ENCODE measurements around the gene FBXL5. TPM values are rescaled to one million over a fixed set of nuclear protein-coding genes. Genes with fewer than 3 reads are reported as not detected.

FBXL5 gene
- polyA plus RNA-seq: 53.0 TPM

- Mint-ChIP-seq H3K27ac (peak within 1 kb of the TSS; percentile 88 to 99 (median 98)), H3K9me3 (no peaks in the 10 kb centered on the region), H3K36me3 (peaks cover 1% of the 10 kb centered on the region), H3K27me3 (no peaks in the 10 kb centered on the region), H3K4me3 (peak within 1 kb of the TSS; percentile 95 to 98 (median 97)), H3K4me1 (peaks cover 21 to 28% (median 23%) of the 10 kb centered on the region in 3 donors)
Observed at GRCh38 chr4:15655223-15656037, at the start of gene FBXL5. Gene FBXL5, minus strand, starts transcription at chr4:15655357. Its CDS starts 70 bp downstream, at chr4:15655287.

GRCh38 chr4:15704129-15704528, 49.0 kb upstream of the FBXL5 start:
- H3K4me1 Mint-ChIP-seq: peaks cover 3 to 7% (median 7%) of the 10 kb centered on the region in 3 donors
- H3K4me3 Mint-ChIP-seq: peak overlapping the region in 1 of 4 donors; percentile 11
- H3K27ac Mint-ChIP-seq: no peak overlapping the region

GRCh38 chr4:15703439-15703838, 48.3 kb upstream of the FBXL5 start:
- Mint-ChIP-seq H3K4me3 (peak overlapping the region; percentile 67 to 89 (median 82)), H3K27me3 (peaks cover 22% of the 10 kb centered on the region), H3K4me1 (peaks cover 3 to 7% (median 7%) of the 10 kb centered on the region in 3 donors), H3K9me3 (peaks cover 0 to 7% (median 0%) of the 10 kb centered on the region in 3 donors), H3K27ac (no peak overlapping the region), H3K36me3 (peaks cover 1% of the 10 kb centered on the region)

More at GRCh38 chr4:15704129-15704528, 49.0 kb upstream of the FBXL5 start:
- H3K27me3 Mint-ChIP-seq: peaks cover 19% of the 10 kb centered on the region
- H3K36me3 Mint-ChIP-seq: peaks cover 1% of the 10 kb centered on the region
- peaks cover 0 to 7% (median 0%) of the 10 kb centered on the region in 3 donors for H3K9me3 Mint-ChIP-seq

- H3K9me3 Mint-ChIP-seq: peaks cover 0 to 7% (median 0%) of the 10 kb centered on the region in 3 donors
- peaks cover 1% of the 10 kb centered on the region for H3K36me3 Mint-ChIP-seq
- peaks cover 3 to 7% (median 7%) of the 10 kb centered on the region in 3 donors for H3K4me1 Mint-ChIP-seq
- peaks cover 20% of the 10 kb centered on the region for H3K27me3 Mint-ChIP-seq
- H3K27ac Mint-ChIP-seq: peak within 1 kb of the TSS in 1 of 3 donors; percentile 16
- H3K4me3 Mint-ChIP-seq: peak within 1 kb of the TSS; percentile 67 to 94 (median 88)
Observed at GRCh38 chr4:15702941-15703403, 47.8 kb upstream of the FBXL5 start, which contains the start of gene BST1. Gene BST1, plus strand, starts transcription at chr4:15703065. Its CDS starts 80 bp downstream, at chr4:15703145.

GRCh38 chr4:15696866-15697265, 41.7 kb upstream of the FBXL5 start:
- no peak overlapping the region for H3K27ac Mint-ChIP-seq
- peaks cover 0 to 7% (median 0%) of the 10 kb centered on the region in 3 donors for H3K9me3 Mint-ChIP-seq
- H3K36me3 Mint-ChIP-seq: peaks cover 4% of the 10 kb centered on the region
- no peak overlapping the region for H3K4me3 Mint-ChIP-seq
- H3K27me3 Mint-ChIP-seq: peaks cover 22% of the 10 kb centered on the region
- peaks cover 0 to 3% (median 0%) of the 10 kb centered on the region in 3 donors for H3K4me1 Mint-ChIP-seq

- peaks cover 0 to 7% (median 0%) of the 10 kb centered on the region in 3 donors for H3K9me3 Mint-ChIP-seq
- H3K27me3 Mint-ChIP-seq: peaks cover 18% of the 10 kb centered on the region
- H3K4me1 Mint-ChIP-seq: peaks cover 0 to 3% (median 0%) of the 10 kb centered on the region in 3 donors
- peak overlapping the region in 1 of 3 donors; percentile 83 for H3K27ac Mint-ChIP-seq
- no peak overlapping the region for H3K4me3 Mint-ChIP-seq
- H3K36me3 Mint-ChIP-seq: peaks cover 4% of the 10 kb centered on the region
Observed at GRCh38 chr4:15695729-15696128, 40.6 kb upstream of the FBXL5 start.

- peaks cover 4% of the 10 kb centered on the region for H3K36me3 Mint-ChIP-seq
- peaks cover 0 to 3% (median 0%) of the 10 kb centered on the region in 3 donors for H3K4me1 Mint-ChIP-seq
- peaks cover 0 to 7% (median 0%) of the 10 kb centered on the region in 3 donors for H3K9me3 Mint-ChIP-seq
- H3K27ac Mint-ChIP-seq: no peak overlapping the region
- no peak overlapping the region for H3K4me3 Mint-ChIP-seq
- peaks cover 18% of the 10 kb centered on the region for H3K27me3 Mint-ChIP-seq
Observed at GRCh38 chr4:15695240-15695699, 40.1 kb upstream of the FBXL5 start.

- H3K4me1 Mint-ChIP-seq: no peaks in the 10 kb centered on the region
- H3K4me3 Mint-ChIP-seq: no peak overlapping the region
- peaks cover 2% of the 10 kb centered on the region for H3K36me3 Mint-ChIP-seq
- peaks cover 0 to 3% (median 0%) of the 10 kb centered on the region in 3 donors for H3K9me3 Mint-ChIP-seq
- peaks cover 12% of the 10 kb centered on the region for H3K27me3 Mint-ChIP-seq
- peak overlapping the region in 1 of 3 donors; percentile 2 for H3K27ac Mint-ChIP-seq
Observed at GRCh38 chr4:15694431-15694830, 39.3 kb upstream of the FBXL5 start.

GRCh38 chr4:15692602-15693001, 37.4 kb upstream of the FBXL5 start:
- Mint-ChIP-seq H3K4me1 (no peaks in the 10 kb centered on the region), H3K4me3 (no peak overlapping the region), H3K27me3 (peaks cover 7% of the 10 kb centered on the region), H3K36me3 (peaks cover 2% of the 10 kb centered on the region), H3K9me3 (no peaks in the 10 kb centered on the region), H3K27ac (peak overlapping the region in 1 of 3 donors; percentile 84)

- Mint-ChIP-seq H3K36me3 (peaks cover under 1% of the 10 kb centered on the region), H3K4me3 (no peak overlapping the region), H3K27ac (no peak overlapping the region), H3K4me1 (no peaks in the 10 kb centered on the region), H3K9me3 (no peaks in the 10 kb centered on the region), H3K27me3 (no peaks in the 10 kb centered on the region)
Observed at GRCh38 chr4:15691346-15692135, 36.4 kb upstream of the FBXL5 start.

GRCh38 chr4:15690020-15690809, 35.1 kb upstream of the FBXL5 start:
- H3K36me3 Mint-ChIP-seq: peaks cover 5% of the 10 kb centered on the region

GRCh38 chr4:15689540-15689939, 34.4 kb upstream of the FBXL5 start:
- no peaks in the 10 kb centered on the region for H3K27me3 Mint-ChIP-seq

More at GRCh38 chr4:15690020-15690809, 35.1 kb upstream of the FBXL5 start:
- no peaks in the 10 kb centered on the region for H3K9me3 Mint-ChIP-seq
- H3K4me1 Mint-ChIP-seq: peaks cover 0 to 2% (median 0%) of the 10 kb centered on the region in 3 donors
- H3K4me3 Mint-ChIP-seq: no peak overlapping the region
- no peaks in the 10 kb centered on the region for H3K27me3 Mint-ChIP-seq
- H3K27ac Mint-ChIP-seq: no peak overlapping the region

GRCh38 chr4:15688051-15688450, 32.9 kb upstream of the FBXL5 start:
- no peaks in the 10 kb centered on the region for H3K9me3 Mint-ChIP-seq
- peaks cover 0 to 10% (median 2%) of the 10 kb centered on the region in 3 donors for H3K4me1 Mint-ChIP-seq
- H3K36me3 Mint-ChIP-seq: peaks cover 5% of the 10 kb centered on the region
- no peaks in the 10 kb centered on the region for H3K27me3 Mint-ChIP-seq
- H3K27ac Mint-ChIP-seq: no peak overlapping the region
- H3K4me3 Mint-ChIP-seq: no peak overlapping the region

More at GRCh38 chr4:15689540-15689939, 34.4 kb upstream of the FBXL5 start:
- H3K27ac Mint-ChIP-seq: no peak overlapping the region
- H3K36me3 Mint-ChIP-seq: peaks cover 5% of the 10 kb centered on the region
- peaks cover 0 to 4% (median 0%) of the 10 kb centered on the region in 3 donors for H3K4me1 Mint-ChIP-seq
- no peak overlapping the region for H3K4me3 Mint-ChIP-seq
- no peaks in the 10 kb centered on the region for H3K9me3 Mint-ChIP-seq

- peaks cover 5% of the 10 kb centered on the region for H3K36me3 Mint-ChIP-seq
- no peaks in the 10 kb centered on the region for H3K27me3 Mint-ChIP-seq
- no peak overlapping the region for H3K27ac Mint-ChIP-seq
- peaks cover 9 to 19% (median 16%) of the 10 kb centered on the region in 3 donors for H3K4me1 Mint-ChIP-seq
- no peaks in the 10 kb centered on the region for H3K9me3 Mint-ChIP-seq
- no peak overlapping the region for H3K4me3 Mint-ChIP-seq
Observed at GRCh38 chr4:15684498-15684897, 29.3 kb upstream of the FBXL5 start.
